Suppressor macrophage treated with lipopolysaccharide for 4 hours (primary cell): ENCODE results near the gene DNAJC2.

Experiments used
- DNase-seq: peaks from one replicate; pipeline ENCODE4 v3.0.0-alpha.2; 2020

DNAJC2 gene, protein sequence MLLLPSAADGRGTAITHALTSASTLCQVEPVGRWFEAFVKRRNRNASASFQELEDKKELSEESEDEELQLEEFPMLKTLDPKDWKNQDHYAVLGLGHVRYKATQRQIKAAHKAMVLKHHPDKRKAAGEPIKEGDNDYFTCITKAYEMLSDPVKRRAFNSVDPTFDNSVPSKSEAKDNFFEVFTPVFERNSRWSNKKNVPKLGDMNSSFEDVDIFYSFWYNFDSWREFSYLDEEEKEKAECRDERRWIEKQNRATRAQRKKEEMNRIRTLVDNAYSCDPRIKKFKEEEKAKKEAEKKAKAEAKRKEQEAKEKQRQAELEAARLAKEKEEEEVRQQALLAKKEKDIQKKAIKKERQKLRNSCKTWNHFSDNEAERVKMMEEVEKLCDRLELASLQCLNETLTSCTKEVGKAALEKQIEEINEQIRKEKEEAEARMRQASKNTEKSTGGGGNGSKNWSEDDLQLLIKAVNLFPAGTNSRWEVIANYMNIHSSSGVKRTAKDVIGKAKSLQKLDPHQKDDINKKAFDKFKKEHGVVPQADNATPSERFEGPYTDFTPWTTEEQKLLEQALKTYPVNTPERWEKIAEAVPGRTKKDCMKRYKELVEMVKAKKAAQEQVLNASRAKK

DNA sequence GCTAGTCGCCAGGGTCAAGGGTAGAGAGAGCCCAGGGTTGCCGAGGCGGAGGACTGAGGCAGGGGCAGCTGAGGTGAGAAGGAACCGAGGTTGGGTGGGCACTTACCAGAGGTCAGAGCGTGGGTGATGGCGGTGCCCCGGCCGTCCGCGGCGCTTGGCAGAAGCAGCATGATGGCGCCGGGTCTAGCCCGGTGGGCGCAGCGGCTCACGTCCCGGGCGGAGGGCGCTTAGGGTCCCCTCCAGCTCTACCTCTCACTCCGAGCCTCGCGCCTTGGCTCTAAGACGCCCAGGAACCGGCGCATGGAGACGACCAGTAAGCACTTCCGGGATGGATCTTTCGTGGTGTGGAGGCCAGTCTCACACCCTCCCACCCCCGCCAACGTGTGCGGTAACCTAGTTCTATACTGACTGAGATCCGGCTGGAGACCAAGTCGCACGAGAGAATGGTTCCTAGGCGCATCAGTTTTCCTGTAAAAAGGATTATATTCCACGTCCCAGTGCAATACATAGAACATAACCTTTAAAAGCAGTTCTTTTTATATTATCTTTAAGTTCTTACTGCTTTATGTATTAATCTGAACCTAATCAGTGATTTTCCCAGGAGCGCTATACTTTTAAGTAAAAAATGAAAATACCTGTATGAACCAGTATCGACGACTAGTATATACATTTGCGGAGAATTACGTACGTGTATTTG, at the start of gene DNAJC2:
Gene DNAJC2, minus strand, starts transcription at position 315 of the 697 bp plus-strand sequence. Its CDS starts 145 bp downstream, at position 170.
- DNase-seq: peak; percentile 92

DNA sequence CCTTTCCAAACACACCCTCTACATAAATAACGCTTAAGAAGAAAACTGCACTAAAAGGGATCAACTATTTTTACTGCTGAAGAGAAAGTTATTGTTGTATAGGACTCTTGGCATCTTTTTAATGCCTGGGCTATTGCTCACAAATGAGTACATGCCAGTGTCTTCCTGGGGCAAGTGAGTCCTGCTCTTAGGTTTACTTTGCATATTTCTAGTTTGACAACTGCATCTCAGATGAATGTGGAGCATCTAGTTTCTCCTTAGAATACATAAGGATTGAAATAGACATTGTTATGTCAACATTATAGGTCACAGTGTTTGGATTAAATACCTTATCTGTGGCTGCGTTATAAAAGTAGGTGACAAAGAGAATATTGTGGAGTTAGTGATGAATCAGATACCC, 47.4 kb upstream of the DNAJC2 start:
- DNase-seq: no peak

DNA sequence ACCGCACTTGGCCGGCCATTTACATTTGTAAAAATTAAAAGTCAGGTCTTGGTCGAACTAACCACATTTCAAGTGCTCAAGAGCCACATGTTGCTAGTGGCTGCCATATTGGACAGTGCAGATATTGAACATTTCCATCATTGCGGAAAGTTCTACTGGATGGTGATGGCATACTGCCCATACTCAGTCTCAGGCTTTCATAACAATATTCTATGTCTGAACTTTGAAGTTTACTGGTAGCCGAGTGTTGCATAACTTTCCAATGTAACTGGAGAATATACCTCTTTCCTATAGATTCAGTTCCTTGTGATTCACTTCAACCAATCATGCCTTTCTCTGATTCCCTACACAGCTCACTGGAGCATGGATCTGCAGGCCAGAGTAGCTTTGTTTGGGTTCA, 46.6 kb upstream of the DNAJC2 start:
- DNase-seq: no peak

DNA sequence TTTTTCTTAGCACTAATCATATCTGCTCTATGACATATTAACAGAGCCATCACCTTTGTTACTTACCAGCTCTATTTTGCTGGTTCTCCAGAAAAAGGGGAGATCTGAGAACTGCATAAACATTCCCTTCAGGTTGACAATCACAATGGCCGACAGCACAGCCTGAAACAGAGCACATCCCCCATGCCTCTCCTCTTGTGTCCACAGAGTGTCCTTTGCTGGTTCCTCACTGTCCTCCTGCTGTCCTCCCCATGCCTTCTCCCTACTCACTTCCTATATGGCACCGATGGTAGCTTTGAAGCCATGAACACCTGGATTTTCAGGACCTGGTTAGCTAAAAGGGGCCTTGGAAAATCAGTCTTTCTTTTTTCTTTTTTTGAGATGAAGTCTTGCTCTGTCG, 44.7 kb upstream of the DNAJC2 start:
- no peak for DNase-seq

DNA sequence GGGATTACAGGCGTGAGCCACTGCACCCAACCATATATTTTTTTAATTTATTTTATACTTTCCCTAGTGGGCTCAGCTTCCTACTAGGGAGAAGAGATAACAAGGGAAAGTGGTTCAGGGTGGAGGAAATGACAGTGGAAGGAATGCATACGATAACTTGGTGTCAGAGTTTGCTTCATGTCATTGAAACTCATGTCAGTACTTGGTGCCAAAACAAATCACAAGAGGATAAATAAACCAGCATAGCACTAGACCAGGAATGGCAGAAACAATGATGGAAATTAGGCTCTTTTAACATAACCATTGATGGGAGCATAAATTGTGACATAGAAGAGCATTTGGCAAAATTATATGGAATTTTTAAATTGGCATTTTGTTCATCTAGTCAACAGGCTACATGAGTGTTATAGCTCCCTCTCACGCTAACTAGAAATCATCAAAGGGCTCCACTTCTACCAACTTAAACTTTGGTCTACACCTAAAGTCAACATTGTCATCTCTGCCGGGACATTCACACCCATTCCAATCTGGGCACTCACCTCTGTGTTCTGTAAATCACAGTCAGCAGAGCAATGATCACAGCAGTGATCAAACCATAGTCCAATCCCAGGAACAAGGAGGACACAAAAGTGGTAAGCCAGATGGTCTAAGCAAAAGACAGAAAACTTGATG, 44.0 kb upstream of the DNAJC2 start:
- no peak for DNase-seq

DNA sequence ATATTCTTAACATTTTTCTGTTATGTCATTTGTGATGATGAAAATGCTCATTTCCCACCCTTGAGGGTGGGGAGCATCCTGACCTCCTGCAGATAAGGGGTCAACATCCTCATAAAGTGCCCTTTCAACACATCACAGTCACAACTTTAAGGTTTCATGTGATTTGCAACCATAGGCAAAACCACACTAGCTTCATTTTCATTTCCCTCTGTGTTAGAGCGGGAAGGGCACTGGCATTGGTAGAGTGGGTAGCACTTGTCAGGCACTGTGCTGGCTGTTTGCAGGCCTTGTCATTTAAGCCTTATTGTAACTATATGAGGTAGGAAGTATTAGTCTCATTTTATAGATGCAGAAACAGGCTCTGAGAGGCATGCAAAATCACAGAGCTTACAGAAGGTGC, 42.7 kb upstream of the DNAJC2 start:
- peak; percentile 70 for DNase-seq

DNA sequence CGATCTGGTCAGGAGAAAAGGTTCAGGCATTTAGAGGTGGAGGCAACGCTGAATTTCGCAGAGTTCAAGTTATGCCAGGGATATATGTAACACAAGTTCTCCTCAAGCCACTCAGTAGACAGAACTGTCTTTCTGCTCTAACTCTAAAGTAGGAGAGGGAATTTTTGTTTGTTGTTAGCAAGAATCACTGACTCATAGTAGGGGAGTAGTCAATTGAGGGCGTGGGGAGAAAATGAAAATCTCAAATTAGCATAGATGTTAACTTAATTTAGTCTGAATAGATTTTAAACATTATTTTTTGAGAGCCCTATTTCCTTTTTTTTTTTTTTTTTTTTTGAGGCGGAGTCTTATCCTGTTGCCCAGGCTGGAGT, 37.5 kb upstream of the DNAJC2 start:
- peak; percentile 6 for DNase-seq

DNA sequence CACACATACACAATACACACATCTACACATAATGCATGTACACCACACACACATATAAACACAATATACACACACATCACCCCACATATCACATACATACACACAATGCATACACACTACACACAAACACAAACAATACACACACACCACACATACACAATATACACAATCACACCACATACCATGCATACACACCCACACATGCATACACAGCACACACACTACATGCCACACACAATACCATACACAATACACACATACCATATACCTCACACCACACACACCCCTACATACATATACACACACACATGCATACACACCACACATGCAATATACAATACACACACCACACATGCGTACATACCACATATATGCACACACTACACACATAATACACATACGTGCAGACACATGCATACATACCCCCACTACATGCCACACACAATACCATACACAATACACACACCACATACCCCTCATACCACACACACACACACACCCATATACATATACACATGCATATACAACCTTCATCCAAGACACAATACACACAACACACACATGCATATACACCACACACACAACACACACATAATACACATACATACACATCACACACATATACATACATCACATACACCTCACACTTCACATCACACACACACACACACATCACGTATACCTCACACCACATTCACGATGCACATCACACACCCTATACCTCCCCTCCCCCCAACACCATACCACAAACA, 36.9 kb upstream of the DNAJC2 start:
- no peak for DNase-seq

DNA sequence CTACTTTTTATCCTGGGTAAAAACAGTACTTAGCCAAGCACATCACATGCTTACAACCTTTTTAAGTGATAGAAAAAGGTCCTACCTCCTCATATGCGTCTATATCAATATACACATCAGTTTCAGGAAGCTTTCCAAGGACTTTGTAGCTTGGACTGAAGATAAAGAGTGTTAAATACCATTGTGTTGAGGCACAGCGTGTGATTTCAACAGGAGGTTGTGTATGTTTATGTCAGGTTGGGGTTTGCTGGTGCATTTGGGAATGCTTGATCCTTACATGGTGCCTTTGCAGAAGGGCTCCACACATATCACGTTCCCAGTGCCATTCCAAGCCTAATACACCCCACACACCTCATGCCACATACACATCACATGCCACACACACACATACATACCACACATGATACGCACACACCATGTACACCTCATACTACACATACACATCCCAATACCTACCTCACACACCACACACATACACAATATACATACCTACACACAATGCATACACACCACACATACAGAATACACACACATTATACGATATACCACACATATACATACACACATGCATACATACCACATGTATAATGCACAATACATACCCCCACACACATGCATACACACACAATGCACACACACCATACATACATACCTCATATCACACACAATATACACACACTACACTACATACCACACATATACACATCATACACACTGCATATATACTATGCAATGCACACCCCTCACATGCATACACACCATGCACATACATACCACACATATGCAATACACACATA, 36.0 kb upstream of the DNAJC2 start:
- no peak for DNase-seq

DNA sequence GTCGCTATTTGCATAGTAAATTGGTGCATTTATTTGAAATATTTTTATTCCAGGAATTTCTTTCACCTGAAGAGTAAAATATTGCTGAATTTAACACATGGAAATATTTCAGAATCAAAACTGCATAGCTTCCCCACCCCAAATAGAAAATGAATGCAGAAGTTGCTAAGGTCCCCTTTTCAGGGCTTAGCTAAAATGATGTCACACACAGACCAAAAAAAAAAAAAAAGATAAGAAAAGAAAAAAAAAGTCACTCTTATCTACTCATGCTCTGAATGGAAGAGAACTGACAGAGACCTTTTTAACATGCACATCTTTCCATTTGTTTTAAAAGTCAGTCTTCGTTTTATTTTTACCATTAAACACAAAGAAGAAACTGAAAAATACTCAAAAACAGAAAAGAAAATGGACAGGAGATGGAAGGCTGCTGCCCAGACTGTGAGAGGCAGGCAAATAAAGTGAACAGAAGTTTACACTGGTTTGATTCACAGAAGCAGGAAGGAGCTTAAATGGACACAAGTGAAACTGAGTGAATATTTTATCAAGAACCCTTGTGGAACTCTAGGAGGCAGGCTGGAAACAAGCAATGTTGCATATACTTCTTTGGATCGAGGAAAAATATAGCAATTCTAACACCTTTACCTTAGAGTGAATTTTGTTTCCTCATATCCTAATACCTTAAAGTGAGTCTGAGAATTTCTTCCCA, 34.9 kb upstream of the DNAJC2 start:
- DNase-seq: peak; percentile 61

DNA sequence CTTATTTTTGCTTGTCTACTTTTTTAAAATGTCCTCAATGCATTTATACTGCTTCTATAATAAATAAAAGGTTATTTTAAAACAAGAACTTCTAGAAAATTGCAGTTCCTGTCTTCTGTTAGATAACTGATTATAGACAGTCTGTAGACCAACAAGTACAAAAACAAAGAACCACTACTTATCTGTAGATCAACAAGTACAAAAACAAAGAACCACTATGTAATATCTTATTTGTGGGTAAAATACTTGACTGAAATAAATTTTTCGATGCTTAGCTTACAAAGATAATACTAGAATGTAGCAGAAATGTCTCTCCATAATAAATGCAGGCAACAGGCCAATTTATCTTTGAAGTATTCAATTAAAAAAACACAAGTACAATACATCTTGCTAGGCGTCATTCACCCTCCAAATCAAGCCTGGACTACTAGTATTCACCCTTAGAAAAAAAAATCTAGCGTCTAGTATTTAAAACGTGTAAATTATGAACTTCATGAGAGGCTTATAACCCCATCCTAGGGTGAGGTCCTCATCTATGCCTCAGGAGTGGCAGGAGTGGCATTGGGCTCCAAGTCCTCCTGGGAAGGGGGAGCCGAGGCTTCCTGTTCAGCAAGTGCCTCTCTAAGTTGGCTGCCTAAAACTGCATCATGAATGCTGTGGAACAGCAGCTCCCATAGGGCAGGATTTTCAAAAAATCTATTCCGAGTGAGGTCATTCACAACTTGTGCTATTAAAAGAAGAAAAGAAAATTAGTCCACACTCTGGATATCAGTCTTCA, 29.5 kb upstream of the DNAJC2 start:
- no peak for DNase-seq

DNA sequence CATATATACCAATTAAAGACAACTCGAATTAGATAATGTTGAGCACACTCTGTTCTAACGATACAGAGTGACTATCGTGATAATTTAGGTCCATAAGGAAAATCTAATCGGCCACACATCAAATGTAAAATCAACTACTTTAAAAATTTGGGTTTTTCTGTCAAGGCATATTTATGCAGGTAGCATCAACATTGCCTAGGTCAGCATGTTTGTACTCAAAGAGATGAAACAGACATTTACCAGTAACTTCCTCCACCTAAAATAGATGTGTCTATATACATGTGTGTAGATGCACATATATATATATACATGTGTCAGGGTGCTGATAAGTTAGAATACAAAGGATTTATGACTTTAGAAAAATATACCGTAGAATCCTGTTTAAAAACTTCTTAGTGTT, 24.9 kb upstream of the DNAJC2 start:
- DNase-seq: no peak

DNA sequence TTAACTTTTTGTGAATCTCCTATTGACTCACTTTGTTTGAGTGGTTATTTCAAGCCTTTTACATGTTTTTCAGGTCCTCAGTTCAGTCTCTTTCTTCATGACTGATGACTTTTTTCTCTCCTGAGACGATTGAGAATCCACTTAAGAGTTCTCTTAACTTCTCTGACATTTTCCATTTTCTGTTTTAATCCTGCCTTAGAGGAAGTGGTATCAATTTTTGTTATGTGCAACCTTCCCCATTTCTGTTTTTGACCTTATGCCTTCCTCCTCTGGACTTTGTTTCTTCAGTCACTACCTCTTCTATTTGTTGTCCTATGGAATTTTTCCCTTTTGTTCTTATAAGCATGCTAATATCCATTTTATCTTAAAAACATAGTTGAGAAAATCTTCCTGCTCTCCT, 5.2 kb upstream of the DNAJC2 start:
- peak; percentile 56 for DNase-seq

DNA sequence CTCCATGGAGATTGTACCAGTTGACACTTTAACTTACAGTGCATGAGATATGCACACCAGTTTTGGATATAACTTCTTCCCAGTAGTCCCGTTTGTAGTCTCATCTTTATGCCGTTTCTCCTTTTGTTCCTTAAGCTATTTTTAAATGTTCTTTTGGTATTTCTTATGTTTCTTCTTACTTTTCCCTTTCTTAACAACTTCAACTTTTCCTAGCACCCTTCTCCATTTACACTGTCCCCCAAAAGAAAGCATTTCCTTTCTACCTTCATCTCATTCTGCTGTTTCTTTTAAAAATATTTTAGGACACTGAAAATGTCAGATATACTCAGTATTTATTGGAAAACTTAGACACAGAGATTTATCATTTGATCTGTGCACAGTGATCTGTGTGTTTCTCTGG, 4.4 kb upstream of the DNAJC2 start:
- DNase-seq: no peak

DNA sequence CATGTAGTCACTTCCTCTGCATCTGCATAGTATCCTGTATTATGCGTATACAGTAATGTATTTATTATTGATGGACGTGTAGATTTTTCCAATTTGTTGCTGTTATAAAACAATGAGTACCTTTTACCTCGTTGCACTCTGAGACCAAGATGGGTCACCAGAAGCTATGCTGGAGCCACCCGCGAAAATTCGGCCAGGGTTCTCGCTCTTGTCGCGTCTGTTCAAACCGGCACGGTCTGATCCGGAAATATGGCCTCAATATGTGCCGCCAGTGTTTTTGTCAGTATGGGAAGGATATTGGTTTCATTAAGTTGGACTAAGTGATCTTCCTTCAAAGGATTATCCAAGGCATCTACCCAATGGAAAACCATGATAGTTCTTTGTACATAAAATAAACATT, 3.9 kb upstream of the DNAJC2 start:
- no peak for DNase-seq

DNA sequence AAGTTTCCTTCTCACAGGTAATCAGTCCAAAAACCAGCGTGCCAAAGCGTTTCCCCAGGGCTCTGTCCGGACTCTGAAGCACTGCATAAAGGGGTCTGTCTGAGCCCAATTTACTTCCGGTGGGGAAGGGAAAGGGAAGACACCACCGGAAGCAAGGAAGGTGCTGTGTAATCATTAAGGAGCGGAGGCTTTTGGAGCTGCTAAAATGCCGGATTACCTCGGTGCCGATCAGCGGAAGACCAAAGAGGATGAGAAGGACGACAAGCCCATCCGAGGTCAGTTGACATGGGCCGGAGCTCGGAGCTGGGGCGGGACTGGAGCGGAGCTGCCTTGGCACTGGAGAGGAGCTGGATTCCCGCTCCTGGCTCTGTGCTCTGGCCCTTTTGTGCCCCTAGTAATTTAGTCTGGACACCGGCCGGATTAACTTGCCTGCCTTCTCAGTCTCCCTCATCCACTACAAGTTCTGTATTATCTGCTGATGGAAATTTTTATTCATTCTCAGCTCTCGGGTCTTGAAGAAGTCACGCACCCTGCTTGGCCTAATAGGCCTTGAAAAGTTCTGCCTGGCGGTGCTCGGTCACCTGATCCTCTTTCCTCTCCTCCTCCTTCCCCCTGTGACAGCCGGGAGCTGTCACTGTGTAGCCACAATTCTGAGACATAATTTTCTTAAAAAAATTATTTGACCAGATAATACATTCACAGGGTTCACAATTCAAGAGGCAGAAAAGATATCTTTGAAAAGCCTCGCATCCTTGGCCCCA, 3.1 kb upstream of the DNAJC2 start, which contains the start of gene PSMC2:
Gene PSMC2, plus strand, starts transcription at position 137 of the 761 bp plus-strand sequence. Its CDS starts 69 bp downstream, at position 206.
- peak; percentile 86 for DNase-seq

DNA sequence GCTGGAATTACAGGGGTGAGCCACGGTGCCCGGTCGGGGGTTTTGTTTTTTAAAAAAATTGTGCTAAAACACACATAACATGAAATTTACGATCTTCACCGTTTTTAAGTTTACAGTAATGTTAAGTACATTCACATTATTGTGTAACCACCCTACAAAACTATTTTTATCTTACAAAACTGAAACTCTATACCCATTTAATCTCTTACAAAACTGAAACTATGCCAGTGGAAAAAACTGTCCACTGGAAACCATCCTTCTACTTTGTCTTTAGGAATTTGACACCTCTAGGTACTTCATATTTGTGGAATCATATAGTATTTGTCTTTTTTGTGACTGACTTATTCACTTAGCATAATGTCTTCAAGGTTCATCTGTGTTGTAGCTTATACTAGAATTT, 1.8 kb upstream of the DNAJC2 start:
- peak; percentile 58 for DNase-seq

DNA sequence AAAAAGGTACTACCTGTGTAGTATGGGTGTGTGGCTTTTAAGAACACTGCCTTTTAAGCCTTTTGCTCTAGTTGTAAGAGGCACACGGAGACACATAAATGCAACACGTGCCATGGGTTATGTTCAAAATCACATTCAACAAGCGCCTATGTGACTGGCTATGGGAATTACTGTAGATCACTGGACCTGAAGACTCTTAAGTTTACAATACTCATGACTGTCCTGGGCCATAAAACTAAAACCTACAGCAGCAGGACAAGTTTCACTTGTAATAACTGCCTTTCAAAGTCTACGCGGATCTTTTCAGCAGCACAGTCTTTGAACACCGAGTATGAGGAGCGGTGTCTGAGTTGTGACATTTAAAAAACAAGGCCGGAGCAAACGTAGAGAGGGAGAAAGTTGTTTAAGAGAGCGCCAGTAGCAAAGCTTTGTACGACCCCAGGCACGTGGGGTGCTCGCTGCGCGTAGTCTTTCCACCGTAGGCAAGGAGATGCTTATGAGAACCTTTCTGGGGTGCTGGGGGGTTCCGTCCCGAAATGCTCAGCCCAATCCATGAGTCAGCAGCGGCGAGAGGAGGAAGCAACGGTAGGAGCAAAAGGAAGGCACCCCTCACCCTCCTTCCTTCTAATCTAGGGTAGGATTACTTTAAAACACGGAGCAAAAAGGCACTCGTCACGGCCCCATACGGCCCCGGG, 662 bp downstream of the DNAJC2 start:
- peak; percentile 37 for DNase-seq

DNA sequence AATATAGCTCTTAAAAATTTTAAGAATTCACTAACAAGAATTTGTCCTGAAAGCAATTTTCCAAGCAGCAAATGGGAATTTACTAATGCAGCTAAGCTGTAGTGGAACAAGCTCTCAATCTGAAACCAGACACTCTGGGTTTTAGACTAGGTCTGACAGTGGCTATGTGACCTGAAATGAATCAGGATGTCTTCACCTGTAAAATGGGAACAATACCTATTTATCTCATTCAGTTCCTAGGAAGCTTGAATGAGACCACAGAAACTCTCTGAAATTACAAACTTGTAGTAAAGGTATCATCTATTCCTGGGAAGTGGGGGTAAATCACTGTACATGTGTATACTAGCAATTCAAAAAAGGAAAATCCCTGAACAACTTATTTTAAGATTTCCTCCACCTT, 1.2 kb downstream of the DNAJC2 start:
- no peak for DNase-seq
